ENCODE measurements around the gene ZNF683.

The ZNF683 gene

GRCh38 chr1:26314501-26314900, 58.0 kb downstream of the ZNF683 start:
- Histone ChIP-seq H3K36me3 (ENCODE audit: control insufficient read depth in 2 of 2, insufficient read depth in 1 of 2, low read length in 2 of 2) (no peaks in the 10 kb centered on the region), H3K4me3 (ENCODE audit: low read depth, low read length) (no peak overlapping the region), H3K4me1 (ENCODE audit: control insufficient read depth, insufficient read depth, low read length) (no peaks in the 10 kb centered on the region), H3K9me3 (ENCODE audit: control insufficient read depth, insufficient read depth, low read depth, low read length) (no peaks in the 10 kb centered on the region), H3K27ac (ENCODE audit: extremely low read depth, low read depth, low read length) (no peak overlapping the region)
- POLR2A ChIA-PET: interaction anchor here (0.6 to 1.1 kb wide), 2 partner anchors 25 to 65 kb away, joined by 3 to 5 read pairs; no protein-coding TSS in a partner anchor
- TF ChIP-seq MEIS1 (CRISPR knock-in tag; IDR thresholded peaks at IDR 0.05; ENCODE audit: borderline replicate concordance) (no peak), ZNF214 (tag by site-specific recombination; IDR thresholded peaks at IDR 0.05; ENCODE audit: borderline replicate concordance) (no peak), FEZF1 (tag by site-specific recombination; IDR thresholded peaks at IDR 0.05) (no peak), ZNF747 (tag by site-specific recombination; IDR thresholded peaks at IDR 0.05) (no peak), ZNF560 (tag by site-specific recombination; IDR thresholded peaks at IDR 0.05; ENCODE audit: borderline replicate concordance) (no peak)
- TF ChIP-seq, protein P1, sequence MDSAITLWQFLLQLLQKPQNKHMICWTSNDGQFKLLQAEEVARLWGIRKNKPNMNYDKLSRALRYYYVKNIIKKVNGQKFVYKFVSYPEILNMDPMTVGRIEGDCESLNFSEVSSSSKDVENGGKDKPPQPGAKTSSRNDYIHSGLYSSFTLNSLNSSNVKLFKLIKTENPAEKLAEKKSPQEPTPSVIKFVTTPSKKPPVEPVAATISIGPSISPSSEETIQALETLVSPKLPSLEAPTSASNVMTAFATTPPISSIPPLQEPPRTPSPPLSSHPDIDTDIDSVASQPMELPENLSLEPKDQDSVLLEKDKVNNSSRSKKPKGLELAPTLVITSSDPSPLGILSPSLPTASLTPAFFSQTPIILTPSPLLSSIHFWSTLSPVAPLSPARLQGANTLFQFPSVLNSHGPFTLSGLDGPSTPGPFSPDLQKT (IDR thresholded peaks at IDR 0.05; ENCODE audit: borderline replicate concordance, low read depth, low read length): no peak
- CTCF ChIA-PET: interaction anchor here (0.7 to 11.1 kb wide), 6 partner anchors 27 to 155 kb away, joined by 3 to 203 read pairs (median 3); partner anchors contain the start of gene SH3BGRL3
